ENCODE data around the gene PPTC7. TPM values are rescaled to one million over a fixed set of nuclear protein-coding genes. Genes with fewer than 3 reads are reported as not detected.

PPTC7 gene
- total and polyA plus RNA-seq, 2 of the 8 experiments (the other 6 are each of a cell fraction or from before 2014, with no cell fraction given), result 8.1 to 15.9 TPM

DNA sequence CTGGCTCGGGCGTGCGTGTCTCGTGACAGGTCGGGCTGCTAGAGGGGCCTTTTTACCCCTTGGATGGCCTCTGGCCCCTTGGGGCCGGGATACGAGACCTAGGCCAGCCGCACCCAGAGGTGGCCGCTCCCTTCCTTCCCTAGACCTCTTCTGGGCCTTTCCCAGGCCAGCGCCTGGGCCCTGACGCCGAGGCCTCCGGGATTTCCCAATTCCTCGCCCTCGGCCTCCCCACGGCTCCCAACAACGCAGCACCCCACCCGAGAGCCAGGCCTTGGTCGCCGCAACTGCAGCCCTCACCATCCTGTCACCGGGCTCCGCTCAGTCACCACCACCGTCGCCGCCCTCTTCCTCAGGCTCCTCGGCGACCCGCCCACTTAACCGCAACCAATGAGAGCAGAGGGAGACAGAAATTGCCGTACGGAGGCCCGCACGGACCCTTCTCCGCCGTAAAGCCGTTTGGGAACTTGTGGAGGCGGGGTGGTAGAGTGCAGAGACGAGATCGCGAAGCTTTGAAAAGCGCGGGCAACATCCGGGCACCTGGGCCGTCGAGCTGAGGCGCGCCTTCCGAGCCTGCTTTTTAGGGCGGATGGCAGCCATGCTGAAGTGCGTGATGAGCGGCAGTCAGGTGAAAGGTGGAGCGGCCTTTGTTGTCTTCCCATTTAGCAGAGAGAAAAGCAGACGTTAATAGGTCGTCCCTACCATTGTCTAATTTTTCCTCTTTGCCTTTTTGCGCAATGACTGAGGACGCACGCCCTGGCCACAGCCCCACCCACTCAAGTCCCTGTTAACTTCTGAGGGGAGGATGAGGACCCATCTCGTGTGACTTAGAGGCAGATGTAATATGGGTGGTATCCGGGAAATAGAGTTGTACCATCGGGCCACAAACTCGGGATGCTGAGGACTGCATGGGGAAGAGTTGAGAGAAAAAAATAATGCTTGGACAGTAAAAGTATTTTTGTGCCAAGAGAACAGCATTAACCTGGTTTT lies 81.1 kb downstream of the PPTC7 start, which contains the start of the genes RAD9B and VPS29 (continued):
- TF ChIP-seq EZH2 (IDR thresholded peaks at IDR 0.05; ENCODE audit: low read depth, low read length, severe bottlenecking) (no peak), KDM1A (IDR thresholded peaks at IDR 0.05; ENCODE audit: borderline replicate concordance, low read length) (peak; percentile 66; the same call in 1 of the 2 replicates), RFX5 (IDR thresholded peaks at IDR 0.05; ENCODE audit: borderline replicate concordance, low read depth, low read length) (no peak), TAF1 (IDR thresholded peaks at IDR 0.05; ENCODE audit: low read depth, low read length) (peak; percentile 77), SIX5 (IDR thresholded peaks at IDR 0.05; ENCODE audit: low read depth, low read length) (no peak), SP2 (IDR thresholded peaks at IDR 0.05; ENCODE audit: low read length) (no peak), BACH1 (IDR thresholded peaks at IDR 0.05; ENCODE audit: low read length) (no peak), YY1 (IDR thresholded peaks at IDR 0.05; ENCODE audit: low read depth, low read length) (peak; percentile 91)
- TF ChIP-seq, protein P1, sequence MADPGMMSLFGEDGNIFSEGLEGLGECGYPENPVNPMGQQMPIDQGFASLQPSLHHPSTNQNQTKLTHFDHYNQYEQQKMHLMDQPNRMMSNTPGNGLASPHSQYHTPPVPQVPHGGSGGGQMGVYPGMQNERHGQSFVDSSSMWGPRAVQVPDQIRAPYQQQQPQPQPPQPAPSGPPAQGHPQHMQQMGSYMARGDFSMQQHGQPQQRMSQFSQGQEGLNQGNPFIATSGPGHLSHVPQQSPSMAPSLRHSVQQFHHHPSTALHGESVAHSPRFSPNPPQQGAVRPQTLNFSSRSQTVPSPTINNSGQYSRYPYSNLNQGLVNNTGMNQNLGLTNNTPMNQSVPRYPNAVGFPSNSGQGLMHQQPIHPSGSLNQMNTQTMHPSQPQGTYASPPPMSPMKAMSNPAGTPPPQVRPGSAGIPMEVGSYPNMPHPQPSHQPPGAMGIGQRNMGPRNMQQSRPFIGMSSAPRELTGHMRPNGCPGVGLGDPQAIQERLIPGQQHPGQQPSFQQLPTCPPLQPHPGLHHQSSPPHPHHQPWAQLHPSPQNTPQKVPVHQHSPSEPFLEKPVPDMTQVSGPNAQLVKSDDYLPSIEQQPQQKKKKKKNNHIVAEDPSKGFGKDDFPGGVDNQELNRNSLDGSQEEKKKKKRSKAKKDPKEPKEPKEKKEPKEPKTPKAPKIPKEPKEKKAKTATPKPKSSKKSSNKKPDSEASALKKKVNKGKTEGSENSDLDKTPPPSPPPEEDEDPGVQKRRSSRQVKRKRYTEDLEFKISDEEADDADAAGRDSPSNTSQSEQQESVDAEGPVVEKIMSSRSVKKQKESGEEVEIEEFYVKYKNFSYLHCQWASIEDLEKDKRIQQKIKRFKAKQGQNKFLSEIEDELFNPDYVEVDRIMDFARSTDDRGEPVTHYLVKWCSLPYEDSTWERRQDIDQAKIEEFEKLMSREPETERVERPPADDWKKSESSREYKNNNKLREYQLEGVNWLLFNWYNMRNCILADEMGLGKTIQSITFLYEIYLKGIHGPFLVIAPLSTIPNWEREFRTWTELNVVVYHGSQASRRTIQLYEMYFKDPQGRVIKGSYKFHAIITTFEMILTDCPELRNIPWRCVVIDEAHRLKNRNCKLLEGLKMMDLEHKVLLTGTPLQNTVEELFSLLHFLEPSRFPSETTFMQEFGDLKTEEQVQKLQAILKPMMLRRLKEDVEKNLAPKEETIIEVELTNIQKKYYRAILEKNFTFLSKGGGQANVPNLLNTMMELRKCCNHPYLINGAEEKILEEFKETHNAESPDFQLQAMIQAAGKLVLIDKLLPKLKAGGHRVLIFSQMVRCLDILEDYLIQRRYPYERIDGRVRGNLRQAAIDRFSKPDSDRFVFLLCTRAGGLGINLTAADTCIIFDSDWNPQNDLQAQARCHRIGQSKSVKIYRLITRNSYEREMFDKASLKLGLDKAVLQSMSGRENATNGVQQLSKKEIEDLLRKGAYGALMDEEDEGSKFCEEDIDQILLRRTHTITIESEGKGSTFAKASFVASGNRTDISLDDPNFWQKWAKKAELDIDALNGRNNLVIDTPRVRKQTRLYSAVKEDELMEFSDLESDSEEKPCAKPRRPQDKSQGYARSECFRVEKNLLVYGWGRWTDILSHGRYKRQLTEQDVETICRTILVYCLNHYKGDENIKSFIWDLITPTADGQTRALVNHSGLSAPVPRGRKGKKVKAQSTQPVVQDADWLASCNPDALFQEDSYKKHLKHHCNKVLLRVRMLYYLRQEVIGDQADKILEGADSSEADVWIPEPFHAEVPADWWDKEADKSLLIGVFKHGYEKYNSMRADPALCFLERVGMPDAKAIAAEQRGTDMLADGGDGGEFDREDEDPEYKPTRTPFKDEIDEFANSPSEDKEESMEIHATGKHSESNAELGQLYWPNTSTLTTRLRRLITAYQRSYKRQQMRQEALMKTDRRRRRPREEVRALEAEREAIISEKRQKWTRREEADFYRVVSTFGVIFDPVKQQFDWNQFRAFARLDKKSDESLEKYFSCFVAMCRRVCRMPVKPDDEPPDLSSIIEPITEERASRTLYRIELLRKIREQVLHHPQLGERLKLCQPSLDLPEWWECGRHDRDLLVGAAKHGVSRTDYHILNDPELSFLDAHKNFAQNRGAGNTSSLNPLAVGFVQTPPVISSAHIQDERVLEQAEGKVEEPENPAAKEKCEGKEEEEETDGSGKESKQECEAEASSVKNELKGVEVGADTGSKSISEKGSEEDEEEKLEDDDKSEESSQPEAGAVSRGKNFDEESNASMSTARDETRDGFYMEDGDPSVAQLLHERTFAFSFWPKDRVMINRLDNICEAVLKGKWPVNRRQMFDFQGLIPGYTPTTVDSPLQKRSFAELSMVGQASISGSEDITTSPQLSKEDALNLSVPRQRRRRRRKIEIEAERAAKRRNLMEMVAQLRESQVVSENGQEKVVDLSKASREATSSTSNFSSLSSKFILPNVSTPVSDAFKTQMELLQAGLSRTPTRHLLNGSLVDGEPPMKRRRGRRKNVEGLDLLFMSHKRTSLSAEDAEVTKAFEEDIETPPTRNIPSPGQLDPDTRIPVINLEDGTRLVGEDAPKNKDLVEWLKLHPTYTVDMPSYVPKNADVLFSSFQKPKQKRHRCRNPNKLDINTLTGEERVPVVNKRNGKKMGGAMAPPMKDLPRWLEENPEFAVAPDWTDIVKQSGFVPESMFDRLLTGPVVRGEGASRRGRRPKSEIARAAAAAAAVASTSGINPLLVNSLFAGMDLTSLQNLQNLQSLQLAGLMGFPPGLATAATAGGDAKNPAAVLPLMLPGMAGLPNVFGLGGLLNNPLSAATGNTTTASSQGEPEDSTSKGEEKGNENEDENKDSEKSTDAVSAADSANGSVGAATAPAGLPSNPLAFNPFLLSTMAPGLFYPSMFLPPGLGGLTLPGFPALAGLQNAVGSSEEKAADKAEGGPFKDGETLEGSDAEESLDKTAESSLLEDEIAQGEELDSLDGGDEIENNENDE (IDR thresholded peaks at IDR 0.05; ENCODE audit: insufficient replicate concordance, low read length), result no peak
